ENCODE measurements around the gene NELFE. TPM values are rescaled to one million over a fixed set of nuclear protein-coding genes. Genes with fewer than 3 reads are reported as not detected.

The NELFE gene
- polyA plus RNA-seq, 1 donor (not counting 4 experiments of a cell fraction or from before 2014, with no cell fraction given) = 51.9 TPM

DNA sequence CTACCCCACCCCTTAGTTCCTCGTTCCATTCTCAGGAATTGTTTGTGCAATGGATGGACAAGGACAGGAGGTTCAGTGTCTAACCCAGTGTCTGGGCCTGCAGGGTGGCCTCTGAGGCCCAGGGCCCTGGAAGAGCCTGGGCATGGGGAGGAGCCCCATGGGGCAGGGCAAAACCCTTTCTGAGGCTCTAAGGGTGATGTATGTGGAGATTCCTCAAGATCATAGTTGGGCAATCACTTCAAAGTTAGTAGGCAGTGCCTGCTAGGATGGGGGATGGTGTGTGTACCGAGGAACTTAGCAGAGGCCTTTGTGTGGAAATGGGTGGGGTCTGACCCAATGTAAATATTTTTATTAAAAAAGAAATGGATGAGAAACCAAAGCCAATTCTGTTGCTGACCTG, 38.0 kb downstream of the NELFE start:
- Histone ChIP-seq H3K4me1 (ENCODE audit: control insufficient read depth, extremely low read depth, insufficient read depth, low read length) (no peaks in the 10 kb centered on the region), H3K9ac (ENCODE audit: control insufficient read depth, extremely low read depth, insufficient read depth, low read length) (no peak overlapping the region), H3K9me1 (ENCODE audit: control insufficient read depth, extremely low read depth, insufficient read depth, low read length) (no peaks in the 10 kb centered on the region), H3K9me3 (ENCODE audit: control insufficient read depth, low read depth, low read length) (no peaks in the 10 kb centered on the region), H3K4me3 (ENCODE audit: control insufficient read depth in 2 of 3, extremely low read depth in 1 of 3, insufficient read depth in 2 of 3, low read depth in 1 of 3, low read length in 3 of 3) (no peak overlapping the region), H2AFZ (ENCODE audit: control insufficient read depth, low read length) (no peak overlapping the region), H3K27me3 (ENCODE audit: control insufficient read depth, extremely low read depth, insufficient read depth, low read length) (no peaks in the 10 kb centered on the region), H3K36me3 (ENCODE audit: control insufficient read depth in 2 of 2, extremely low read depth in 1 of 2, insufficient read depth in 2 of 2, low read length in 2 of 2) (no peaks in the 10 kb centered on the region), H3K4me2 (ENCODE audit: control insufficient read depth, extremely low read depth, insufficient read depth, low read depth, low read length) (no peak overlapping the region), H4K20me1 (ENCODE audit: control insufficient read depth, extremely low read depth, insufficient read depth, low read length) (no peaks in the 10 kb centered on the region), H3K27ac (ENCODE audit: control insufficient read depth, insufficient read depth, low read length) (no peak overlapping the region), H3K79me2 (ENCODE audit: control insufficient read depth, insufficient read depth, low read length) (no peaks in the 10 kb centered on the region)
- dilution Hi-C loops (cut with MboI; ENCODE audit: extremely low pct_ligation_motif_present, low sequenced_read_pairs) = no loop called here
- DNase-seq (ENCODE audit: low read depth, low spot score) = no peak
- TF ChIP-seq, protein P1, sequence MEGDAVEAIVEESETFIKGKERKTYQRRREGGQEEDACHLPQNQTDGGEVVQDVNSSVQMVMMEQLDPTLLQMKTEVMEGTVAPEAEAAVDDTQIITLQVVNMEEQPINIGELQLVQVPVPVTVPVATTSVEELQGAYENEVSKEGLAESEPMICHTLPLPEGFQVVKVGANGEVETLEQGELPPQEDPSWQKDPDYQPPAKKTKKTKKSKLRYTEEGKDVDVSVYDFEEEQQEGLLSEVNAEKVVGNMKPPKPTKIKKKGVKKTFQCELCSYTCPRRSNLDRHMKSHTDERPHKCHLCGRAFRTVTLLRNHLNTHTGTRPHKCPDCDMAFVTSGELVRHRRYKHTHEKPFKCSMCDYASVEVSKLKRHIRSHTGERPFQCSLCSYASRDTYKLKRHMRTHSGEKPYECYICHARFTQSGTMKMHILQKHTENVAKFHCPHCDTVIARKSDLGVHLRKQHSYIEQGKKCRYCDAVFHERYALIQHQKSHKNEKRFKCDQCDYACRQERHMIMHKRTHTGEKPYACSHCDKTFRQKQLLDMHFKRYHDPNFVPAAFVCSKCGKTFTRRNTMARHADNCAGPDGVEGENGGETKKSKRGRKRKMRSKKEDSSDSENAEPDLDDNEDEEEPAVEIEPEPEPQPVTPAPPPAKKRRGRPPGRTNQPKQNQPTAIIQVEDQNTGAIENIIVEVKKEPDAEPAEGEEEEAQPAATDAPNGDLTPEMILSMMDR (optimal IDR thresholded peaks at IDR 0.05 in 1 of 3, IDR thresholded peaks at IDR 0.05 in 1 of 3, conservative IDR thresholded peaks at IDR 0.05 in 1 of 3; ENCODE audit: extremely low read depth in 1 of 3, insufficient read depth in 2 of 3, low read length in 3 of 3) = no peak
- no peak for TF ChIP-seq EZH2 (IDR thresholded peaks at IDR 0.05; ENCODE audit: low read length)
- FAIRE-seq = no peak

DNA sequence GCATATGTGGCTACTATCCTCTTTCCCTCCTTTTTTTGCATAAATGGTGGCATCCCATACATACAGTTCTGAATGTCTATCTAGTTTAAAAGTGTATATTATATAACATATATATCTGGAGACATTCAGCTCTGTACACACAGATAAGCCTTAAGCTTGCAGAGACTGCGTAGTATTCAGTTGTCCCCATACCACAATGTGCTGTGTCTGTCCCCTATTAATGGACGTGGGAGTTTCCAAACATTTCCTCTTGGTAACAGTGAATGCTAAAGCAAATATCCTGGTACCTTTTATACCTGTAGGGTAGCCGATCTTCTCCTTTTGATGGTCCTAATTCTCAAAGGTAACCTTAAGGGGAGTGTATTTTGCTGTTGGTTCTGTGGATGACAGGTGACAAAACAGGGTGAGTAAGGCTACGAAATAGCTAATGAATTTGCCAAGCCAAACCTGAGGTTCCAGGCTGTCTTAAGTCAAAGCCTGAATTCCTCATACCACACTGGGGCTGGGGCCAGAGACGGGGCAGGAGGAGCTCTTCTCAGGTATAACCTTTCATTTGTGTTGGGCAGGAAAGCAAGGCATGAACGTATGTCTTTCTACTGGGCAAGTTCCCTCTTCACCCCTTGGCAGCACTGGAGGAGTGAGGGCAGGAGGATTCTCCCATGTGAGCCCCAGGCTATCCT, 39.0 kb downstream of the NELFE start:
- Histone ChIP-seq H4K20me1 (ENCODE audit: control insufficient read depth, extremely low read depth, insufficient read depth, low read length) (no peaks in the 10 kb centered on the region), H3K4me2 (ENCODE audit: control insufficient read depth, extremely low read depth, insufficient read depth, low read depth, low read length) (no peak overlapping the region), H3K36me3 (ENCODE audit: control insufficient read depth in 2 of 2, extremely low read depth in 1 of 2, insufficient read depth in 2 of 2, low read length in 2 of 2) (no peaks in the 10 kb centered on the region), H3K9ac (ENCODE audit: control insufficient read depth, extremely low read depth, insufficient read depth, low read length) (no peak overlapping the region), H3K27ac (ENCODE audit: control insufficient read depth, insufficient read depth, low read length) (no peak overlapping the region), H3K27me3 (ENCODE audit: control insufficient read depth, extremely low read depth, insufficient read depth, low read length) (no peaks in the 10 kb centered on the region), H2AFZ (ENCODE audit: control insufficient read depth, low read length) (no peak overlapping the region), H3K4me1 (ENCODE audit: control insufficient read depth, extremely low read depth, insufficient read depth, low read length) (no peaks in the 10 kb centered on the region), H3K79me2 (ENCODE audit: control insufficient read depth, insufficient read depth, low read length) (no peaks in the 10 kb centered on the region), H3K9me1 (ENCODE audit: control insufficient read depth, extremely low read depth, insufficient read depth, low read length) (no peaks in the 10 kb centered on the region), H3K4me3 (ENCODE audit: control insufficient read depth in 2 of 3, extremely low read depth in 1 of 3, insufficient read depth in 2 of 3, low read depth in 1 of 3, low read length in 3 of 3) (no peak overlapping the region), H3K9me3 (ENCODE audit: control insufficient read depth, low read depth, low read length) (no peaks in the 10 kb centered on the region)
- DNase-seq (ENCODE audit: low read depth, low spot score) (no peak), FAIRE-seq (no peak)
- TF ChIP-seq EZH2 (IDR thresholded peaks at IDR 0.05; ENCODE audit: low read length) = no peak
- TF ChIP-seq, protein P1 (optimal IDR thresholded peaks at IDR 0.05 in 1 of 3, IDR thresholded peaks at IDR 0.05 in 1 of 3, conservative IDR thresholded peaks at IDR 0.05 in 1 of 3; ENCODE audit: extremely low read depth in 1 of 3, insufficient read depth in 2 of 3, low read length in 3 of 3) = no peak
- dilution Hi-C loops (cut with MboI; ENCODE audit: extremely low pct_ligation_motif_present, low sequenced_read_pairs) = no loop called here

All from keratinocyte (primary cell).